PC-9 (cell line): ENCODE measurements around the gene ZCCHC3.

Experiments used
- EZH2 ChIP-seq: fragments of 200-600 bp; sonication (generic); IDR thresholded peaks from 2 replicates; pipeline ENCODE4 v1.8.0; 2017; ENCODE audit warnings: antibody characterized with exemption, low read depth
- TF ChIP-seq, protein P1 (sequence below): fragments of 200-600 bp; sonication (generic); conservative IDR thresholded peaks from 2 replicates; pipeline ENCODE4 v1.6.1; 2017; ENCODE audit warnings: mixed run types, antibody characterized with exemption, mild to moderate bottlenecking, moderate library complexity

- TF ChIP-seq, protein P1, sequence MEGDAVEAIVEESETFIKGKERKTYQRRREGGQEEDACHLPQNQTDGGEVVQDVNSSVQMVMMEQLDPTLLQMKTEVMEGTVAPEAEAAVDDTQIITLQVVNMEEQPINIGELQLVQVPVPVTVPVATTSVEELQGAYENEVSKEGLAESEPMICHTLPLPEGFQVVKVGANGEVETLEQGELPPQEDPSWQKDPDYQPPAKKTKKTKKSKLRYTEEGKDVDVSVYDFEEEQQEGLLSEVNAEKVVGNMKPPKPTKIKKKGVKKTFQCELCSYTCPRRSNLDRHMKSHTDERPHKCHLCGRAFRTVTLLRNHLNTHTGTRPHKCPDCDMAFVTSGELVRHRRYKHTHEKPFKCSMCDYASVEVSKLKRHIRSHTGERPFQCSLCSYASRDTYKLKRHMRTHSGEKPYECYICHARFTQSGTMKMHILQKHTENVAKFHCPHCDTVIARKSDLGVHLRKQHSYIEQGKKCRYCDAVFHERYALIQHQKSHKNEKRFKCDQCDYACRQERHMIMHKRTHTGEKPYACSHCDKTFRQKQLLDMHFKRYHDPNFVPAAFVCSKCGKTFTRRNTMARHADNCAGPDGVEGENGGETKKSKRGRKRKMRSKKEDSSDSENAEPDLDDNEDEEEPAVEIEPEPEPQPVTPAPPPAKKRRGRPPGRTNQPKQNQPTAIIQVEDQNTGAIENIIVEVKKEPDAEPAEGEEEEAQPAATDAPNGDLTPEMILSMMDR: no peak
- TF ChIP-seq EZH2: no peak
These were observed 37.2 kb downstream of the ZCCHC3 start for GRCh38 chr20:334578-334977.
